Measurements from ENCODE around the gene NFE2L2.
"Not testable (repeated sequence)": the region's sequence is repeated elsewhere in the genome, so short reads cannot be mapped to it uniquely, and the experiment has no call there.

The NFE2L2 gene

GRCh38 chr2:177188482-177189469 lies 75.8 kb downstream of the NFE2L2 start:
- DNase-seq = no peak

- no peak for DNase-seq
Measured at GRCh38 chr2:177187631-177188312, 76.8 kb downstream of the NFE2L2 start.

DNA sequence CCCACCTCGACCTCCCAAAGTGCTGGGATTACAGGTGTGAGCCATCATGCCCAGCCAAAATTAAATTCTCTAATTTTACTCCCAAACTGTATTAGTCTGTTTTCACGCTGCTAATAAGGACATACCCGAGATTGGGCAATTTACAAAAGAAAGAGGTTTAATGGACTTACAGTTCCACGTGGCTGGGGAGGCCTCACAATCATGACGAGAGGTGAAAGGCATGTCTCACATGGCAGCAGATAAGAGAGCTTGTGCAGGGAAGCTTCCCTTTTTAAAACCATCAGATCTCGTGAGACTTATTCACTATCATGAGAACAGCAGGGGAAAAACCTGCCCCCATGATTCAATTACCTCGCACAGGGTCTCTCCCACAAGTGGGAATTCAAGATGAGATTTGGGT lies 78.5 kb downstream of the NFE2L2 start:
- DNase-seq = not testable (repeated sequence)

- no peak for DNase-seq
Measured at GRCh38 chr2:177184606-177185005, 79.9 kb downstream of the NFE2L2 start.

GRCh38 chr2:177183860-177184259 lies 80.7 kb downstream of the NFE2L2 start:
- DNase-seq = no peak

Data from NCI-H774 (cell line).